Measurements from ENCODE around the gene WDR4. TPM values are rescaled to one million over a fixed set of nuclear protein-coding genes. Genes with fewer than 3 reads are reported as not detected.
"Not testable (repeated sequence)": the region's sequence is repeated elsewhere in the genome, so short reads cannot be mapped to it uniquely, and the experiment has no call there.

The WDR4 gene
- total RNA-seq, 4 donors from 2014 or later, result 4.1 to 20.8 (median 17.2) TPM

DNA sequence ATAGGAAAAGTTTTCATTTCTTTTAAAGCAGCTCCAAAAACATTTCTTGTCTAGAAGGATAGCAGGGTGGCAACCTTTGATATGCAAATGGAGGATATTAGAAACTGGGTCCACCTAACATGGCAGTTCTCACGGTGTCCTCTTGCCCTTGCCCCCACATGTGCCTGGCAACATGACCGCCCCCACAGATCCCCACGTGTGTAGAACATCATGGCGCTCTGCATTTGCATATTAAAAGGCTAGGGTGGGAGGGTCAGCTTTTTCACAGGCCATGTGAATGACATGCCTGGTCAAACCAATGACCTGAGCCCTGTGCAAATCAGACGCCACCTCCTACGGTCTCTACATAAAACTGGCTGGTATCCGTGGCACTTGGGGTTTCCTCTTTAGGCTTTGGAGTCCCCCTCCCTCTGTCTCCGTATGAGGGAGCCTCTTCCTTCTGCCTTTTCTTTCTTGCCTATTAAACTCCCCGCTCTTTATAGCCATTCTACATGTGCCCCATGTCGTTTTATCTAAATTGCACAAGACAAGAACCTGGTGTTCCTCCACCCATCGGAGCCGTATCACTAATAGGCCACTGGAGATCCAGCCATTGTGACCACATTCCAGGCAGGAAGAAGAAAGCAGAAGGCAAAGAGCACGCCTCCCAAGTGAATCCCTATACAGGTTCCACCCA is 71.3 kb downstream of the WDR4 start:
- Histone ChIP-seq H3K4me3 (no peak overlapping the region), H3K27ac (no peak overlapping the region), H3K27me3 (no peaks in the 10 kb centered on the region), H3K4me1 (peaks cover 0 to 12% (median 4%) of the 10 kb centered on the region in 3 donors), H3K36me3 (no peaks in the 10 kb centered on the region), H3K9me3 (no peaks in the 10 kb centered on the region)
- intact Hi-C loops (cut with DNase I), result no loop called here
- DNase-seq, result no peak
- 68 to 82% methylated on average over 13 of the region's 13 CpGs for WGBS, 2 donors
- TF ChIP-seq POLR2A (IDR thresholded peaks at IDR 0.05), result no peak
- no peak for TF ChIP-seq CTCF (IDR thresholded peaks at IDR 0.05)

- H3K4me1 ChIP-seq, result peaks cover 0 to 12% (median 4%) of the 10 kb centered on the region in 3 donors
- H3K9me3 ChIP-seq; H3K36me3 ChIP-seq; H3K27me3 ChIP-seq; intact Hi-C loops (cut with DNase I); DNase-seq; H3K4me3 ChIP-seq; H3K27ac ChIP-seq: not testable (repeated sequence)
- 82 to 86% methylated on average over 14 of the region's 16 CpGs for WGBS, 2 donors
Observed at GRCh38 chr21:42807293-42807895, 71.9 kb downstream of the WDR4 start.

- Histone ChIP-seq H3K27ac (no peak overlapping the region), H3K9me3 (no peaks in the 10 kb centered on the region), H3K27me3 (no peaks in the 10 kb centered on the region), H3K4me3 (no peak overlapping the region), H3K4me1 (peaks cover 0 to 4% (median 0%) of the 10 kb centered on the region in 3 donors), H3K36me3 (no peaks in the 10 kb centered on the region)
- intact Hi-C loops (cut with DNase I), result no loop called here
- TF ChIP-seq CTCF (IDR thresholded peaks at IDR 0.05) (no peak), POLR2A (IDR thresholded peaks at IDR 0.05) (no peak)
- DNase-seq, result no peak
- WGBS, 2 donors, result 65 to 73% methylated on average over 10 to 13 of the region's 14 CpGs
Observed at GRCh38 chr21:42806509-42807140, 72.7 kb downstream of the WDR4 start.

DNA sequence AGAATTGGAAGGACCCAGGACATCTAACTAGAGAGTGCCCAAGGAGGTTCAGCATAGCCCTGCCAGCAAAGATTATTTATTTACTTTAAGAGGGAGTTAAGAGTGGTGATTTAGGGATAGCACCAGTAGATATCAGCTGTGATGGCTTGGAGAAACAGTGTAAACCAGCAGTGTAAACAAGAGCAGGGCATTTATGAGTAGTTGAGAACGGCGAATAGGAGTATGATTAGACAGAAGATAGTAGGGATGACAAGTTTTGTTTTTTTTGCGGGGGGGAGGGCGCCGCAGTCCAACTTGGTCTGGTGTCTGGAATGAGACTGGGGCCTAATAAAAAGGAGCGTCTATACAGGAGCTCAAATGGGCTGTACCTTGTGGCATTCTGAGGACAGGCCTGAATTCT is 77.7 kb downstream of the WDR4 start:
- H3K9me3 ChIP-seq; H3K36me3 ChIP-seq; H3K4me3 ChIP-seq; H3K4me1 ChIP-seq; H3K27ac ChIP-seq; DNase-seq; intact Hi-C loops (cut with DNase I); H3K27me3 ChIP-seq: not testable (repeated sequence)
- WGBS, 2 donors, result 83 to 93% methylated on average over 6 of the region's 6 CpGs

DNA sequence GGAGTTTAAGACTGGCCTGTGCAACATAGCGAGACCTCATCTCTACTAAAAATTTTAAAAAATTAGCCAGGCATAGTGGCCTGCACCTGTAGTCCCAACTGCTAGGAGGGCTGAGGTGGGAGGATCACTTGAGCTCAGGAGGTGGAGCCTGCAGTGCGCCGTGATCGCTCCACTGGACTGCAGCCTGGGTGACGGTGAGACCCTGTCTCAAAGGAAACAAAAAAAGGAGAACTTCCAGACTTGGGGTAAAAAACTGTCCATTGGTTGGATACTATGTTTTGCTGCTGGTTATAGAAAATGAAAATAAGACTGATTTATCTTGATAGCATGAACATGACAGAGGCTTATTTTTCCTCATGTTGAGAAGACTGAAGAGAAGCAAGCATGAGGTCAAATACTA is 79.4 kb downstream of the WDR4 start:
- Histone ChIP-seq H3K4me1 (no peaks in the 10 kb centered on the region), H3K27ac (peak overlapping the region in 1 of 4 donors; percentile 18), H3K9me3 (no peaks in the 10 kb centered on the region), H3K4me3 (no peak overlapping the region), H3K36me3 (no peaks in the 10 kb centered on the region), H3K27me3 (peaks cover 0 to 4% (median 0%) of the 10 kb centered on the region in 4 donors)
- DNase-seq, result no peak
- WGBS, 2 donors, result 79 to 86% methylated on average over 5 of the region's 5 CpGs
- TF ChIP-seq CTCF (IDR thresholded peaks at IDR 0.05), result no peak
- TF ChIP-seq POLR2A (IDR thresholded peaks at IDR 0.05), result no peak
- intact Hi-C loops (cut with DNase I), result no loop called here

- no peaks in the 10 kb centered on the region for H3K36me3 ChIP-seq
- H3K9me3 ChIP-seq, result no peaks in the 10 kb centered on the region
- H3K27ac ChIP-seq, result peak overlapping the region in 1 of 4 donors; percentile 18
- DNase-seq, result no peak
- H3K27me3 ChIP-seq, result peaks cover 0 to 8% (median 0%) of the 10 kb centered on the region in 4 donors
- no peak for TF ChIP-seq POLR2A (IDR thresholded peaks at IDR 0.05)
- no peak for TF ChIP-seq CTCF (IDR thresholded peaks at IDR 0.05)
- no peaks in the 10 kb centered on the region for H3K4me1 ChIP-seq
- H3K4me3 ChIP-seq, result no peak overlapping the region
- WGBS, 2 donors, result 43 to 48% methylated on average over 9 of the region's 9 CpGs
- intact Hi-C loops (cut with DNase I), result no loop called here
Observed at GRCh38 chr21:42799516-42799915, 79.8 kb downstream of the WDR4 start.
